ENCODE measurements around the gene GPER1.
"Not testable (repeated sequence)": the region's sequence is repeated elsewhere in the genome, so short reads cannot be mapped to it uniquely, and the experiment has no call there.

Gene GPER1

GRCh38 chr7:1121476-1121875 lies 33.6 kb downstream of the GPER1 start:
- DNase-seq (ENCODE audit: low read depth) = no peak

- no peak for DNase-seq (ENCODE audit: low read depth)
Measured at GRCh38 chr7:1121886-1122831, 34.2 kb downstream of the GPER1 start.

- DNase-seq (ENCODE audit: low read depth) = no peak
Measured at GRCh38 chr7:1122832-1123501, 35.1 kb downstream of the GPER1 start.

GRCh38 chr7:1123715-1124114 lies 35.8 kb downstream of the GPER1 start:
- no peak for DNase-seq (ENCODE audit: low read depth)

- no peak for DNase-seq (ENCODE audit: low read depth)
Measured at GRCh38 chr7:1124164-1124563, 36.3 kb downstream of the GPER1 start.

- DNase-seq (ENCODE audit: low read depth) = no peak
Measured at GRCh38 chr7:1124816-1125602, 37.1 kb downstream of the GPER1 start.

GRCh38 chr7:1125603-1125969 lies 37.7 kb downstream of the GPER1 start:
- DNase-seq (ENCODE audit: low read depth) = no peak

- no peak for DNase-seq (ENCODE audit: low read depth)
Measured at GRCh38 chr7:1127001-1127400, 39.1 kb downstream of the GPER1 start.

- no peak for DNase-seq (ENCODE audit: low read depth)
Measured at GRCh38 chr7:1129431-1129830, 41.5 kb downstream of the GPER1 start.

- DNase-seq (ENCODE audit: low read depth) = no peak
Measured at GRCh38 chr7:1130021-1130990, 42.4 kb downstream of the GPER1 start.

GRCh38 chr7:1131471-1132265 lies 43.8 kb downstream of the GPER1 start:
- no peak for DNase-seq (ENCODE audit: low read depth)

- DNase-seq (ENCODE audit: low read depth) = no peak
Measured at GRCh38 chr7:1134951-1135350, 47.0 kb downstream of the GPER1 start.

GRCh38 chr7:1136841-1137516 lies 49.1 kb downstream of the GPER1 start:
- DNase-seq (ENCODE audit: low read depth) = no peak

- DNase-seq (ENCODE audit: low read depth) = no peak
Measured at GRCh38 chr7:1137517-1138167, 49.7 kb downstream of the GPER1 start.

- no peak for DNase-seq (ENCODE audit: low read depth)
Measured at GRCh38 chr7:1140476-1141104, 52.7 kb downstream of the GPER1 start.

- DNase-seq (ENCODE audit: low read depth) = no peak
Measured at GRCh38 chr7:1141651-1142050, 53.7 kb downstream of the GPER1 start.

GRCh38 chr7:1142051-1142635 lies 54.2 kb downstream of the GPER1 start:
- DNase-seq (ENCODE audit: low read depth) = no peak

GRCh38 chr7:1143031-1143430 lies 55.1 kb downstream of the GPER1 start:
- DNase-seq (ENCODE audit: low read depth) = not testable (repeated sequence)
